NCI-H82 treated with DMSO at 0.1 percent for 48 hours (cell line): Measurements from ENCODE around the gene STX1A.
A peak's percentile ranks its signal among the peaks of the same experiment; 100 is the strongest.
"Not testable (repeated sequence)": the region's sequence is repeated elsewhere in the genome, so short reads cannot be mapped to it uniquely, and the experiment has no call there.

ENCODE experiments used
- DNase-seq: peaks from one replicate; lab custom pipeline; 2025; ENCODE audit not compliant: unreplicated experiment; lab: John Stamatoyannopoulos, UW

STX1A gene

DNA sequence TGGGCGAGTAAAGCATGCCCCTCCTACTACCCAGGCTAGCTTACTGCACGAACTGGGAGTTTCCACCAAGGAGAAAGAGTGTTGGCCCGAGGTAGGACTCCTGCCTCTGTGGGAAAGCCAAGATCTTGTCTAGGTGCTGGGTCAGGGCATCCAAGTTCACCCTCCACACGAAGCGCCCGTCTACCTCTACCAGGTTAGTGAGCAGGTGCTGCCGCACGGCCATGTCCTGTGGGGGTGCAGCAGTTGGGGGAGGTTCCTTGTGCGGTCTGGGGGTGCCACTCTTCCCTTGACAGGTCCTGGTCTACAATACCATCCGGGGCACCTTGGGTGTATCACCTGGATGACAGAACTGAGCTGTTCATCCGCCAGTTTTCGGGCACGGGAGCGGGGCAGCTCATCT, 17.4 kb upstream of the STX1A start:
- no peak for DNase-seq

- DNase-seq: no peak
These were observed 16.0 kb upstream of the STX1A start for GRCh38 chr7:73735528-73735905.

DNA sequence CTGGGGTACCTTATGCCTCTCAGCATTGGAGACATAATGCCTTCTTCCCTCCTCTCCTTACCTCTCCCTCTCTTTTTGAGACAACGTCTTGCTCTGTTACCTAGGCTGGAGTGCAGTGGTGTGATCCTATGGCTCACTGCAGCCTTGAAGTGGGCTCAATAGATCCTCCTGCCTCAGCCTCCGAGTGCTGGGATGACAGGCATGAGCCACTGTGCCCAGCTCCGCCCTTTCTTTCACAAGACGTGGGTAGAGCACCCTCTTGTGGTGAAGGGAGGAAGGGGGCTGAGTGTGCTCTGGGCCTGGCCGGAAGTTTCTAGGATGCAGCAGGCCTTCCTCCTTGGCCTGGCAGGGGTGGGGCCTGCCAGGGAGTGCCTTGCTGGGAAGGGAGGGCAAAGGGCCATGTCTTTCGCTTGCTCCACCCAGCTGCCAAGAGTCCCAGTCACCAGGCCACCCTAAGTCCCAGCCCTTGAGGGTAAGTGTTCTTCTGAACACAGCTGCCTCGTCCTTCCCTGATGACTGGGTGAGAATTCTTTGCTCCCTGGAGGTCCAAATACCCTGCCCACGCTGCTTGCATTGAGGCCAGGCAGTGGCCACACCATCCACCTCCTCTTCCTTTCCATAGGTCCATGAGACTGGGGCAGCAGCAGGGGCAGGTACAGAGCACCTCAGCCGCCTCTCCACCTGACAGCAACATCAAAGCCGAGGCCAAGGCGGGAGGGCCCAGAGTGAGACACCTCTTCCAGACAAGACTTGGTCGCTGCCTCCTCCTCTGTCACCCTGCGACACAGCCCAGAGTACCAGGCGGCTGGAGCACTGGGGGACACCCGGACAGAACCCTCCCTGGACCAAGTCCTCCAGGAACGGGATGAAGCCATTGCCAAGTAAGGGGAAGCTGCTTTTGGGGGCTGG, 15.4 kb upstream of the STX1A start:
- peak; percentile 59 for DNase-seq

GRCh38 chr7:73732397-73732796, 12.9 kb upstream of the STX1A start:
- DNase-seq: no peak

GRCh38 chr7:73730485-73730884, 11.0 kb upstream of the STX1A start:
- DNase-seq: no peak

DNA sequence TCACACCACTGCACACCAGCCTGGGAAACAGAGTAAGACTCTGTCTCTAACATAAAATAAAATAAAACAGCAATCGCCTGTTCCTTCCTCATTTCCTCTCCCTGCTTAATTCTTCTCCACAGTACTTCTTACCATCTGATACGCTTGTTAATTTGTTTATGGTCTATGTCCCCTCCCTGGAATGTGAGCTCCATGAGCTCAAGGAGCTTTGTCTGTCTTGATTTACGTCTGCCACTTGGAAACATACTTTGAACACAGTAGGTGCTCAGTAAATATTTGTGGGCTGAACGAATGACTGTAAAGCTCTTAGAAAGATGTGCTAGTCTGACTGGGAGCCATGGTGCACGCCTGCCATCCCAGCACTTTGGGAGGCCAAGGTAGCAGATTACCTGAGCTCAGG, 9.1 kb upstream of the STX1A start:
- no peak for DNase-seq

DNA sequence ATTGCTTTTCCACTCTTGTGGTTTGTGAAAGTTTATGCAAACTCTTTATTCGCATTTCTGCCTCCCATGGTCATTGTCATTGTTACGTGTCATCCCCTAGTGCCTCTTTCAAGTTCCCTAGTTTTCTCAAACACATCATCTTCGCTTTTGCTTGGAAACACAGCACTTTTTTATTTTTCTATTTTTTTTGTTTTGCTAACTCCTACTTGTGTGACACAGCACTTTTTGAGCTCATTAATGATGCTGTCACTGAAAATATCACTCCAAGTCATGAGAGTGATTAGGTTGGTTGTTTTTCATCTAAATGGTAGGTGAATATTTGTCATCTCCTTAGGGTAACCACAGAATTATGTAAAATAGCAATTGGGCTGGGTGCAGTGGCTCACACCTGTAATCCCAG, 8.5 kb upstream of the STX1A start:
- DNase-seq: no peak

DNA sequence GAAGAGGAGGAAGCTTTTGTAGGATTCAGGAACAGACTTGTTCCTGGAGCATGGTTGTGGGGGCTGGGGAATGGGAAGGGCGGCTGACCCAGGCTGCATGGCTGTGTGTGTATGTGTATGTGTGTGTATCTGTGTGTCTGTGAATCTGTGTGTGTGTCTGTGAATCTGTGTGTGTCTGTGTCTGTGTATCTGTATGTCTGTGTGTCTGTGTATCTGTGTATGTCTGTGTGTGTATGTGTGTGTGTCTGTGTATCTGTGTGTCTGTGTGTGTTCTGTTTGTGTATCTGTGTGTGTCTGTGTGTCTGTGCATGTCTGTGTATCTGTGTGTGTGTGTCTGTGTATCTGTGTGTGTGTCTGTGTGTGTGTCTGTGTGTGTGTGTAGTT, 6.6 kb upstream of the STX1A start:
- no peak for DNase-seq

- no peak for DNase-seq
These were observed 4.3 kb upstream of the STX1A start for GRCh38 chr7:73723813-73724212.

DNA sequence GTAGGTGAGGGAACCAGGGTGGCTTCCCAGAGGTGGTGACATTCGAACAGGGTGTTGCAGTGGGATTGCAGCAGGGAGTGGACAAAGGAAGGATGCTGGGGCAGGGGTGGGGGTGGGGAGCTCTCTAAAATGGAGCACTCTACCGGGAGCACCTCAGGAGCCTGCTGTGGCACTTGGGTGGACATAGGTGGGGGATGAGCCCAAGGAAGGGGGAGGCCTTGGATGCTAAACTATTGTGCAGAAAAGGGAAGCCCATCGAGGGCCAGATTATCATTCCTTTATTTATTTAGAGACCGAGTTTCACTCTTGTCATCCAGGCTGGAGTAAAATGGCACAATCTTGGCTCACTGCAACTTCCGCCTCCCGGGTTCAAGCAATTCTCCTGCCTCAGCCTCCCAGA, 3.3 kb upstream of the STX1A start:
- no peak for DNase-seq

DNA sequence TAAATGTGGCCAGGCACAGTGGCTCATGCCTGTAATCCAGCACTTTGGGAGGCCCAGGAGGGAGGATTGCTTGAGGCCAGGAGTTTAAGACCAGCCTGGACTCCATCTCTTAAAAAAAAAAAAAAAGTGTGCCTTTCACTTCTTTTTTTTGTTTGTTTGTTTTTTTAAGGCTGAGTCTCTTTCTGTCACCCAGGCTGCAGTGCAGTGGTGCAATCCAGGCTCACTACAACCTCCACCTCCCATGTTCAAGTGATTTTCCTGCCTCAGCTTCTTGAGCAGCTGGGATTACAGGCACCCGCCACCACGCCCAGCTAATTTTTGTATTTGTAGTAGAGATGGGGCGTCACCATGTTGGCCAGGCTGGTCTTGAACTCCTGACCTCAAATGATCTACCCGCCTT, 2.7 kb upstream of the STX1A start:
- DNase-seq: not testable (repeated sequence)

- DNase-seq: no peak
These were observed 1.9 kb upstream of the STX1A start for GRCh38 chr7:73721377-73721817.

DNA sequence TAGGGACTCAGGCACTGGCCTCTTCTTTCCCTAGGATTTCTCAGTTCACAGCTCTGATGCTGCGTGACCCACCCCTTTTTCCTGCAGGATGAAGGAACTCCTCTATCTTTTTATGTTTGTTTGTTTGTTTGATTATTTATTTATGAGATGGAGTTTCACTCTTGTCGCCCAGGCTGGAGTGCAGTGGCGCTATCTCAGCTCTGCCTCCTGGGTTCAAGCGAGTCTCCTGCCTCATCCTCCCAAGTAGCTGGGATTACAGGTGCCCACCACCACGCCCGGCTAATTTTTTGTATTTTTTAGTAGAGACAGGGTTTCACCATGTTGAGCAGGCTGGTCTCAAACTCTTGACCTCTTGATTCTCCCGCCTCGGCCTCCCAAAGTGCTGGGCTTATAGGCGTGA, 974 bp upstream of the STX1A start:
- DNase-seq: not testable (repeated sequence)

- no peak for DNase-seq
These were observed 319 bp upstream of the STX1A start for GRCh38 chr7:73719806-73720169.

- no peak for DNase-seq
These were observed 1.0 kb downstream of the STX1A start for GRCh38 chr7:73718438-73718881.

DNA sequence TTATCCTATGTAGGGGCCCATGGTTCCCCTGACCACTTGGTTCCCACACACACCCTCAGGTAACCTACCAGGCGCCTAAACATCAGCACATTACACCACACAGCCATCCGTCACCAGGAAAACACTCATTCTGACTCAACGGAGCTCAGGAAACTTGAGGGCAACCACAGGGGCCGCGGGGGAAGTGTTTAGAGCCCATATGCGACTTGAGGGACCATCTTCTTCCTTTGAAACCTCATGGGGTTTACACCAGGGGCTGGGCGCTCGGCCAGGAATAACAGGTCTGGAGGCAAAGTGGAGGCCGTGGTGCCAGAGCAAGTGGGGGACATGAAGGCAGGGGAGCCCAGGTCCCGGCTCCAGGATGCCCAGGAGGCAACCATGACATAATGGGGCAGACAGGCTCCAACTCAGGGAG, 1.5 kb downstream of the STX1A start:
- no peak for DNase-seq

DNA sequence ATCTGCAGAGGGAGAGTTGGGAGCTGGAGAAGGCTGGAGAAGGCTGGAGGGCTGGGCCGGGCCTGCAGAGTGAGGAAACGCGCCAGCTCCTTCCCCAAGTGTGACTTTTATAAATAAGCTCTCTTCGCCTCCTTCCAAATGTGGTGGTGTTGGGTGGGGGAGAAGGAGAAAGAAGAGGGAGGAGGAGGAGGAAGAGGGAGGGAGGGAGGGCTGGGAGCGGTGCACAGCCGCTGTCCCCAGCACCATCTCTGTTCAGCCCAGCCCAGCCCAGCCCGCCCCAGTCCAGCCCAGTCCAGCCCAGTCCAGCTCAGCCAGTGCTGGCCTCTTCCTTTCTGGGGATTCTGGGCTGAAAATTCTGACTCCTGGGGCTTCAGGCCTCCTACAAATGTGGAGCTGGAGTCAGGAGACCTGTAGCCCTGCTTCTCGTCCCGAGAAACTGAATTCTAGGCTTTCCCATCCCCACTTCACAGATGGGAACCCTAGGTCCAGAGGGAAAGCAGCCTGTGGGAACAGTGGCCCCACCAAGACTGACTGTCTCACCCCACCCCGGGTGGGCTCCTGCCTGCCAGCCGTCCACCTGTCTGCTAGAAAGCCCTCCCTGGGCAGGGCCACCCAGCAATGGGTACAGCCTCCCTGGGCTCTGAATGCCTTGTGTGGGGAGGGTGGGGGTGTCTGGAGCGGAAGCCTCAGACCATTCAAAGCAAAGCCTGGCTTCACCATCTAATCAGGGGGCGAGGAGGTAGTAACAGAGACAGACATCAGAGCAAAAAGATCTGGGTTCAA, 2.3 kb downstream of the STX1A start:
- DNase-seq: no peak

GRCh38 chr7:73716318-73716890, 3.1 kb downstream of the STX1A start:
- DNase-seq: no peak

- no peak for DNase-seq
These were observed 3.7 kb downstream of the STX1A start for GRCh38 chr7:73715648-73716317.

GRCh38 chr7:73713319-73713718, 6.2 kb downstream of the STX1A start:
- not testable (repeated sequence) for DNase-seq

DNA sequence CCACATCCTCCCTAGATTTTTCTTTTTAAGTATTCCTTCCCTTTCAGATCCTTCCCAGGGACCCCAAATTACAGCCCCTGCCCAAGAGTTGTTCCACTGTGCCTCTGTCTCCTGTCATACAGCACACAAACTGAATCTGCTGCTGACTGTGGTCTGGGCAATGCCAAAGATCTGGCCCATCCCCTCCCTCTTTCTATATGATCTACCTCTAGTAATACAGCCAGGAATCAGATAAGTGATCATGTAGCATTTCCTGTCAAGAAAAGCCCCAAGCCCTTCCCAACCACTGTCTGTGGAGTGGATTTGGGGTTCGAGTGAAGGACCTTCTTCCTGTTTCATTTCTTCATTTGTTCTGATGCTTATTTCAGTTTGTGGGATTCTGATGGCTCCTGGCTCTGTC, 6.7 kb downstream of the STX1A start:
- DNase-seq: no peak
